KMS-11 (cell line): ENCODE results near the gene RYR1.

Source experiments
- H2AFZ ChIP-seq: fragments of 200-600 bp; sonication (generic); 2 replicates; pipeline ENCODE4 v1.6.1; 2016; ENCODE audit warnings: antibody characterized with exemption, mixed run types, low read depth
- H3K27ac ChIP-seq: fragments of 200-600 bp; sonication (generic); 2 replicates; pipeline ENCODE4 v1.6.1; 2016; ENCODE audit warnings: mild to moderate bottlenecking, mixed run types
- H3K27me3 ChIP-seq: fragments of 200-600 bp; sonication (generic); 2 replicates; pipeline ENCODE4 v1.6.1; 2017; ENCODE audit warnings: mild to moderate bottlenecking, low read depth, mixed run types, moderate library complexity; ENCODE audit not compliant: insufficient read depth
- H3K36me3 ChIP-seq: fragments of 200-600 bp; sonication (generic); 2 replicates; pipeline ENCODE4 v1.6.1; 2017; ENCODE audit warnings: mild to moderate bottlenecking, mixed run types; ENCODE audit not compliant: insufficient read depth
- H3K4me1 ChIP-seq: fragments of 200-600 bp; sonication (generic); 2 replicates; pipeline ENCODE4 v1.6.1; 2016; ENCODE audit warnings: mild to moderate bottlenecking, low read depth, mixed run types; ENCODE audit not compliant: poor library complexity, severe bottlenecking
- H3K4me2 ChIP-seq: fragments of 200-600 bp; sonication (generic); 2 replicates; pipeline ENCODE4 v1.7.0; 2016; ENCODE audit warnings: mild to moderate bottlenecking, mixed run types
- H3K4me3 ChIP-seq: fragments of 200-600 bp; sonication (generic); IDR thresholded peaks from 2 replicates; pipeline ENCODE4 v1.6.1; 2017; ENCODE audit warnings: low read depth, low read length, mixed read lengths; ENCODE audit not compliant: insufficient read depth
- H3K79me2 ChIP-seq: fragments of 200-600 bp; sonication (generic); 2 replicates; pipeline ENCODE4 v1.6.1; 2016; ENCODE audit warnings: low read depth, mixed run types; ENCODE audit not compliant: insufficient read depth
- H3K9ac ChIP-seq: fragments of 200-600 bp; sonication (generic); 2 replicates; pipeline ENCODE4 v1.6.1; 2016; ENCODE audit warnings: mild to moderate bottlenecking, mixed run types
- H4K20me1 ChIP-seq: fragments of 200-600 bp; sonication (generic); 2 replicates; pipeline ENCODE4 v1.6.1; 2016; ENCODE audit warnings: mild to moderate bottlenecking, mixed run types; ENCODE audit not compliant: insufficient read depth
- CTCF ChIP-seq: fragments of 200-600 bp; sonication (generic); conservative IDR thresholded peaks from 2 replicates; pipeline ENCODE4 v1.6.1; 2017; ENCODE audit warnings: low read depth, mild to moderate bottlenecking, antibody characterized with exemption, low read length, moderate library complexity, mixed read lengths

Gene RYR1

GRCh38 chr19:38583985-38584305, 150.5 kb downstream of the RYR1 start:
- H3K4me1 ChIP-seq = peaks cover 22% of the 10 kb centered on the region
- no peaks in the 10 kb centered on the region for H3K27me3 ChIP-seq
- H3K4me2 ChIP-seq = no peak overlapping the region; the same call in 1 of the 2 replicates
- H3K9ac ChIP-seq = no peak overlapping the region
- 0 out of 2 replicates have a peak overlapping the region, but pooled peaks have one; percentile 7 for H3K27ac ChIP-seq
- no peak for TF ChIP-seq CTCF
- H2AFZ ChIP-seq = no peak overlapping the region
- H3K79me2 ChIP-seq = no peaks in the 10 kb centered on the region
- no peaks in the 10 kb centered on the region for H3K36me3 ChIP-seq
- H4K20me1 ChIP-seq = no peaks in the 10 kb centered on the region
- no peak overlapping the region for H3K4me3 ChIP-seq

GRCh38 chr19:38587562-38587961, 154.1 kb downstream of the RYR1 start:
- Histone ChIP-seq H3K27ac (no peak overlapping the region), H3K4me2 (no peak overlapping the region), H3K79me2 (no peaks in the 10 kb centered on the region), H3K36me3 (no peaks in the 10 kb centered on the region), H4K20me1 (no peaks in the 10 kb centered on the region), H2AFZ (no peak overlapping the region), H3K27me3 (no peaks in the 10 kb centered on the region), H3K4me1 (peaks cover 12% of the 10 kb centered on the region), H3K4me3 (no peak overlapping the region), H3K9ac (no peak overlapping the region)
- TF ChIP-seq CTCF = no peak

- Histone ChIP-seq H3K4me2 (no peak overlapping the region), H3K27me3 (no peaks in the 10 kb centered on the region), H3K4me1 (peaks cover 12% of the 10 kb centered on the region), H3K27ac (no peak overlapping the region), H3K9ac (no peak overlapping the region), H3K36me3 (no peaks in the 10 kb centered on the region), H2AFZ (no peak overlapping the region), H4K20me1 (no peaks in the 10 kb centered on the region), H3K79me2 (no peaks in the 10 kb centered on the region), H3K4me3 (no peak overlapping the region)
- TF ChIP-seq CTCF = no peak
Measured at GRCh38 chr19:38588041-38588440, 154.6 kb downstream of the RYR1 start.

GRCh38 chr19:38592940-38593339, 159.4 kb downstream of the RYR1 start:
- Histone ChIP-seq H3K4me3 (no peak overlapping the region), H3K36me3 (no peaks in the 10 kb centered on the region), H4K20me1 (no peaks in the 10 kb centered on the region), H3K27me3 (no peaks in the 10 kb centered on the region), H3K27ac (no peak overlapping the region), H3K79me2 (no peaks in the 10 kb centered on the region), H3K4me1 (no peaks in the 10 kb centered on the region), H2AFZ (no peak overlapping the region), H3K4me2 (no peak overlapping the region), H3K9ac (no peak overlapping the region)
- no peak for TF ChIP-seq CTCF
